K562 (cell line): Measurements from ENCODE around the gene BANK1.

Source experiments
- CC2D1A ChIP-seq: fragments of 450-650 bp; IDR thresholded peaks from 2 replicates; pipeline ENCODE4 v1.6.1; 2017; ENCODE audit warnings: mild to moderate bottlenecking
- CHD2 ChIP-seq: IDR thresholded peaks from 2 replicates; pipeline ENCODE4 v1.6.1; 2011; ENCODE audit warnings: low read depth, low read length
- JUN ChIP-seq, 2 experiments: sonication (generic) in 1 of 2; formaldehyde crosslinking in 1 of 2; IDR thresholded peaks; 2 replicates each; pipeline versions ENCODE4 v1.6.1 to v1.8.0; 2012 to 2022; ENCODE audit warnings: borderline replicate concordance in 2 of 2, mild to moderate bottlenecking in 2 of 2, improper control_type of control experiment in 1 of 2, low read depth in 1 of 2, low read length in 1 of 2, missing genetic modification reagents in 1 of 2
- POLR2AphosphoS5 ChIP-seq: IDR thresholded peaks from 2 replicates; pipeline ENCODE4 v1.6.1; 2011; ENCODE audit warnings: mild to moderate bottlenecking, low read depth, low read length, moderate library complexity; ENCODE audit not compliant: control insufficient read depth, insufficient read depth
- PRDM10 ChIP-seq: fragments of 450-650 bp; IDR thresholded peaks from 2 replicates; pipeline ENCODE4 v1.6.1; 2018; ENCODE audit not compliant: partially characterized antibody
- SP1 ChIP-seq: sonication (generic); formaldehyde crosslinking; IDR thresholded peaks from 2 replicates; pipeline ENCODE4 v1.8.1; 2022; ENCODE audit warnings: mild to moderate bottlenecking, missing genetic modification reagents
- XRCC5 ChIP-seq: fragments of 200-400 bp; formaldehyde crosslinking; IDR thresholded peaks from 2 replicates; pipeline ENCODE4 v1.6.1; 2017; ENCODE audit warnings: low read depth, mild to moderate bottlenecking, low read length
- ZNF274 ChIP-seq: IDR thresholded peaks from 2 replicates; pipeline ENCODE4 v1.6.1; 2011; ENCODE audit warnings: low read depth, mild to moderate bottlenecking, low read length, moderate library complexity, borderline replicate concordance

GRCh38 chr4:101794806-101795205, 4.3 kb downstream of the BANK1 start:
- TF ChIP-seq JUN (IDR thresholded peaks at IDR 0.05; ENCODE audit: borderline replicate concordance, low read depth, low read length) (no peak), JUN (CRISPR knock-in tag; IDR thresholded peaks at IDR 0.05; ENCODE audit: borderline replicate concordance) (no peak), SP1 (CRISPR knock-in tag) (no peak), PRDM10 (no peak), POLR2AphosphoS5 (no peak), XRCC5 (no peak), ZNF274 (no peak), CHD2 (no peak), CC2D1A (no peak)
